Measurements from ENCODE around the gene OR52N4. TPM values are rescaled to one million over a fixed set of nuclear protein-coding genes. Genes with fewer than 3 reads are reported as not detected.
"Not testable (repeated sequence)": the region's sequence is repeated elsewhere in the genome, so short reads cannot be mapped to it uniquely, and the experiment has no call there.

The OR52N4 gene
- not detected for polyA plus RNA-seq (2013, experiment 1 of 4)
- not detected for polyA plus RNA-seq (2013, experiment 2 of 4)
- polyA plus RNA-seq (2013, experiment 3 of 4) = not detected
- not detected for polyA plus RNA-seq (2013, experiment 4 of 4)

DNA sequence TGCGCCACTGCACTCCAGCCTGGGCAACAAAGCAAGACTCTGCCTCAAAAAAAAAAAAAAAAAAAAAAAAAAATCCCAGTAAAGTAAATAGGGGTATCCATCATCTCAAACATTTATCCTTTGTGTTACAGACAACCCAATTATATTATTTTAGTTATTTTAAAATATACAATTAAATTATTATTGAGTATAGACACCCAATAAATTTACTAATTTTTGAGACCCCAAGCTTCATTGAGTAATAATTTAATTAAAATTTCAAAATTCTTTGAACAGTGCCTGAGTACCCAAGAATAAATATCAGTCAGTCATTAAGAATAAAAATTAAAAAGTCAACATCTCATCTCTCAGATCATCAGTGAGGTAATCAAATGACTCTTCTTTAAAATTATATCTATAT is at the start of gene OR52N4:
Gene OR52N4, plus strand, starts transcription at position 301 of the 400 bp plus-strand sequence. CDS start 498 bp downstream, outside the sequence.
- no peaks in the 10 kb centered on the region for H3K36me3 ChIP-seq (ENCODE audit: control insufficient read depth, insufficient read depth, low read length)
- no peaks in the 10 kb centered on the region for H3K4me1 ChIP-seq (ENCODE audit: control insufficient read depth, insufficient read depth, low read length)
- H3K9me3 ChIP-seq (ENCODE audit: control insufficient read depth, low read length) = no peaks in the 10 kb centered on the region
- H3K27me3 ChIP-seq (ENCODE audit: control insufficient read depth, insufficient read depth, low read length, poor library complexity, severe bottlenecking) = no peaks in the 10 kb centered on the region
- H3K27ac ChIP-seq (ENCODE audit: insufficient read depth, low read depth, low read length, poor library complexity, severe bottlenecking) = no peak within 1 kb of the TSS
- no peak within 1 kb of the TSS for H3K4me3 ChIP-seq (ENCODE audit: insufficient read depth, low read depth, low read length)
- 88 to 100% methylated on average over 1 of the region's 1 CpG for WGBS, 2 experiments

DNA sequence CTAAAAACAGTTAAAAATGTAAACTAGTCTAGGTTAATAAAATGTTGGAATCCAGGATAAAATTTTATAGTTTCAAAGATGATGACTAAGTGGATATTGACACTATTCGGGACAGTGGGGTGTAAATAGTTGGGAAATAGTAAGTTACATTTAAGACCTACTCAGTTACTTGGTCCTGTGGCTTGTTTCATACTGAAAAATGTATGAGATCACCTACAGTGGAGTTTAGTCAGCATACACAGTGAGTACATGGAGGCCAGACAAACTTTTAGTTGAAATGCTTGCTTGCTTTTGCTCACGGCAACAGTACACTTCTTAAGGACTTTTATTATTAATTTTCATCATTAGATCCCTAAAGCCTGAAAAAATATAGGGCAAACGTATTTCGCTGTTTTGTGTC is 48.4 kb upstream of the OR52N4 start:
- Histone ChIP-seq H3K36me3 (ENCODE audit: control insufficient read depth, insufficient read depth, low read length) (no peaks in the 10 kb centered on the region), H3K4me1 (ENCODE audit: control insufficient read depth, insufficient read depth, low read length) (no peaks in the 10 kb centered on the region), H3K9me3 (ENCODE audit: control insufficient read depth, low read length) (no peaks in the 10 kb centered on the region), H3K27me3 (ENCODE audit: control insufficient read depth, insufficient read depth, low read length, poor library complexity, severe bottlenecking) (no peaks in the 10 kb centered on the region), H3K4me3 (ENCODE audit: insufficient read depth, low read depth, low read length) (no peak overlapping the region), H3K27ac (ENCODE audit: insufficient read depth, low read depth, low read length, poor library complexity, severe bottlenecking) (no peak overlapping the region)
- WGBS, 2 experiments = 95 to 100% methylated on average over 2 of the region's 4 CpGs

DNA sequence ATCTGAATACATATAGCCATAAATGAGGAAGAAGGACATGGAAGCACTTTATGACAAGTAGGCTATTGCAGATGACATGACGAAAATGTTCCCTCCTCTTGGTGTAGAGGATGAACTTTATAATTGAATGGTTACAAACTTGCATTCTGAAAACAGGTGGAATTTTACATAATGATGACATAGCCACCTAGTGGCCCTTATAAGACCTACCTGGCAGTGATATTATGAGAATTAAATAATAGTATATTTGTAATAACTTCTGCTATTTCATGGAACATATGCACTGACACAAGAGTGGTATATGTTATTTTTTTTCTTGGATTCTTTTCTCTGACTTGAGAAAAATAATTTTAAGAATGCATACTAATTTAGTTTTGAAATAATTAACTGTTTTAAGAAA is 41.5 kb upstream of the OR52N4 start:
- Histone ChIP-seq H3K4me1 (ENCODE audit: control insufficient read depth, insufficient read depth, low read length) (no peaks in the 10 kb centered on the region), H3K36me3 (ENCODE audit: control insufficient read depth, insufficient read depth, low read length) (no peaks in the 10 kb centered on the region), H3K9me3 (ENCODE audit: control insufficient read depth, low read length) (no peaks in the 10 kb centered on the region), H3K4me3 (ENCODE audit: insufficient read depth, low read depth, low read length) (no peak overlapping the region), H3K27me3 (ENCODE audit: control insufficient read depth, insufficient read depth, low read length, poor library complexity, severe bottlenecking) (no peaks in the 10 kb centered on the region), H3K27ac (ENCODE audit: insufficient read depth, low read depth, low read length, poor library complexity, severe bottlenecking) (no peak overlapping the region)
- WGBS, 2 experiments = 92 to 96% methylated on average over 1 of the region's 1 CpG

DNA sequence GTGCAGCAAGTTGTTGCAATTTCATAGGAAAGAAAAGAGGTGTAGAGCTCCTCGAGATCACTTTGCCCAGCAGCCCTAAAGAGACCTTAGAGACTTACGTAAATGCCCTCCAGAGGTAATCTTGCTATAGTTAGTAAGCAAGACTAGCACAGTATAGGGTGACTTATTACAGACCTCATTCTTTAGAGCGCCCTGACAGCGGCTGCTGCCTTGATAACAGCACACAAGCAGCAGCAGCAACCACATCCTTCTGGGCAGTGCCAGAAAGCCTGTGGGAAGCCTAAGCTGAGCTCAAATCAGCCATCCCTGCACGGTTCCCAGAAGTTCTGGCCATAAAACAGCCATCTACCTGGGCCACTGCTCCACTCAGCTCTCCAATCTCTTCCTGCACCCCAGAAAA is 40.3 kb upstream of the OR52N4 start:
- Histone ChIP-seq H3K36me3 (ENCODE audit: control insufficient read depth, insufficient read depth, low read length) (no peaks in the 10 kb centered on the region), H3K27me3 (ENCODE audit: control insufficient read depth, insufficient read depth, low read length, poor library complexity, severe bottlenecking) (no peaks in the 10 kb centered on the region), H3K9me3 (ENCODE audit: control insufficient read depth, low read length) (no peaks in the 10 kb centered on the region), H3K4me1 (ENCODE audit: control insufficient read depth, insufficient read depth, low read length) (no peaks in the 10 kb centered on the region), H3K27ac (ENCODE audit: insufficient read depth, low read depth, low read length, poor library complexity, severe bottlenecking) (no peak overlapping the region), H3K4me3 (ENCODE audit: insufficient read depth, low read depth, low read length) (no peak overlapping the region)
- 92 to 93% methylated on average over 5 of the region's 5 CpGs for WGBS, 2 experiments

DNA sequence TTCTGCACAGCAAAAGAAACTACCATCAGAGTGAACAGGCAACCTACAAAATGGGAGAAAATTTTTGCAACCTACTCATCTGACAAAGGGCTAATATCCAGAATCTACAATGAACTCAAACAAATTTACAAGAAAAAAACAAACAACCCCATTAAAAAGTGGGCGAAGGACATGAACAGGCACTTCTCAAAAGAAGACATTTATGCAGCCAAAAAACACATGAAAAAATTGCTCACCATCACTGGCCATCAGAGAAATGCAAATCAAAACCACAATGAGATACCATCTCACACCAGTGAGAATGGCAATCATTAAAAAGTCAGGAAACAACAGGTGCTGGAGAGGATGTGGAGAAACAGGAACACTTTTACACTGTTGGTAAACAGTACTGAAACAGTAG is 37.5 kb upstream of the OR52N4 start:
- H3K9me3 ChIP-seq (ENCODE audit: control insufficient read depth, low read length); H3K4me3 ChIP-seq (ENCODE audit: insufficient read depth, low read depth, low read length); H3K4me1 ChIP-seq (ENCODE audit: control insufficient read depth, insufficient read depth, low read length); H3K27me3 ChIP-seq (ENCODE audit: control insufficient read depth, insufficient read depth, low read length, poor library complexity, severe bottlenecking); H3K27ac ChIP-seq (ENCODE audit: insufficient read depth, low read depth, low read length, poor library complexity, severe bottlenecking); H3K36me3 ChIP-seq (ENCODE audit: control insufficient read depth, insufficient read depth, low read length): not testable (repeated sequence)
- WGBS, 2 experiments = 75 to 80% methylated on average over 1 of the region's 1 CpG

DNA sequence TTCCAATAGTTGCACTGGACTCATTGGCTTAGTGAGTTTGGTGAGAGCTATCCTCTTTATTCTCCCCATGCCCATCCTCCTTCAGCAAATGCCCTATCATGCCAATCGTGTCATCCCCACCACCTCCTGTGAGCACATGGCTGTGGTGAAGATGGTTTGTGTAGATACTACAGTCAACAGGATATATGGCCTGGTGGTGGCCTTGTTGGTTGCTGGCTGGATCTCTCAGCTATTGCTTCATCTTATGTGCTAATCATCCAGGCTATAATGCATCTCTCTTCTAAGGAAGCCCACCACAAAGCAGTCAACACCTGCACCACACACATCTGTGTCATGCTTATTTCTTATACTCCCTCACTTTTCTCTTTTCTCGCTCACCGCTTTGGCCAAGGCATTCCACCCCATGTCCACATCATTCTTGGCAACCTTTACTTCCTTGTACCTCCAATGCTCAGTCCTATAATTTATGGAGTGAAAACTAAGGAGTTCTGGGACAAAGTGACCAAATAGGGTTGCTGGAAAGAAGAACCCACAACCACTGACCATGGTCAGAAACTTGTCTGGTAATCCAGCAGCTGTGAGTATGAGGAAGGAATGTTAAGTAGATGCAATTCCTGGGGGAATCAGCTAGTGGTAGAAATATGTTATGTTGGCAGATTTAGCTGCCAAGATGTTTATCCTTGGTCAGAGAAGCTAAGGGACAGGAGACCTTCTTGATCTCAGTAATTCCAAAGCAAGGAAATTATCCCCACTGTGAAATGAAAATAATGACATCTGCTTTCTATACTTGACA is 34.1 kb upstream of the OR52N4 start:
- H3K4me1 ChIP-seq (ENCODE audit: control insufficient read depth, insufficient read depth, low read length) = no peaks in the 10 kb centered on the region
- no peak overlapping the region for H3K27ac ChIP-seq (ENCODE audit: insufficient read depth, low read depth, low read length, poor library complexity, severe bottlenecking)
- 91 to 100% methylated on average over 3 of the region's 3 CpGs for whole genome bisulfite sequencing, 2 experiments

DNA sequence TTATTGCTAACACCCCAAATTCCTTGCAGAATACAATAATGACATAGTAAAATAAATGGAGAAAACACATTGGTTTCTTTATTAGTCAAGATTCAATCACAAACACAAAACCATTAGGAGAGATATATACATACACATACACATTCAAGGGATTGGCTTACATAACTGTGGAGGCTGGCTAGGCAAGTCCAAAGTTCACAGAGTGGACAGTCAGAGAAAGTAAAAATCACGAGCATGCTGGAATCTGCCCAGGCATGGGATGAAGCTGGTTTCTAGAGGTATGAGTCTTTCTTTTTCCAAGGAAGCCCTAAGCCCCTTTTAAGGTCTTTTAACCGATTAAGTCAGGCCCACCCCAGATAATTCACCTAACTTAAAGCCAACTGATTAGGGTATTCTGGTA is 31.4 kb upstream of the OR52N4 start:
- Histone ChIP-seq H3K27ac (ENCODE audit: insufficient read depth, low read depth, low read length, poor library complexity, severe bottlenecking) (no peak overlapping the region), H3K27me3 (ENCODE audit: control insufficient read depth, insufficient read depth, low read length, poor library complexity, severe bottlenecking) (no peaks in the 10 kb centered on the region), H3K4me1 (ENCODE audit: control insufficient read depth, insufficient read depth, low read length) (no peaks in the 10 kb centered on the region), H3K9me3 (ENCODE audit: control insufficient read depth, low read length) (no peaks in the 10 kb centered on the region), H3K4me3 (ENCODE audit: insufficient read depth, low read depth, low read length) (no peak overlapping the region), H3K36me3 (ENCODE audit: control insufficient read depth, insufficient read depth, low read length) (no peaks in the 10 kb centered on the region)
- 88 to 93% methylated on average over 2 of the region's 2 CpGs for WGBS, 2 experiments

More for the DNA sequence above, 34.1 kb upstream of the OR52N4 start:
- Histone ChIP-seq H3K36me3 (ENCODE audit: control insufficient read depth, insufficient read depth, low read length) (no peaks in the 10 kb centered on the region), H3K27me3 (ENCODE audit: control insufficient read depth, insufficient read depth, low read length, poor library complexity, severe bottlenecking) (no peaks in the 10 kb centered on the region), H3K9me3 (ENCODE audit: control insufficient read depth, low read length) (no peaks in the 10 kb centered on the region), H3K4me3 (ENCODE audit: insufficient read depth, low read depth, low read length) (no peak overlapping the region)

DNA sequence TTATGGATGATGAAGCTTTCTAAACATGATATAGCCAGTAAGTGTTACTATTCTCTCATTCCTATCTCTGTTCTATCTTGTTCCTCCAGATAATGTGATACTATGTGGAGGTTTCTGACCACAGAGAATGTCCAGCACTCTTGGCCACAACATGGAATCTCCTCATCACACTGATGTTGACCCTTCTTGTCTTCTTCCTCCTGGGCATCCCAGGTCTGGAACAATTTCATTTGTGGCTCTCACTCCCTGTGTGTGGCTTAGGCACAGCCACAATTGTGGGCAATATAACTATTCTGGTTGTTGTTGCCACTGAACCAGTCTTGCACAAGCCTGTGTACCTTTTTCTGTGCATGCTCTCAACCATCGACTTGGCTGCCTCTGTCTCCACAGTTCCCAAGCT is 27.7 kb upstream of the OR52N4 start:
- 87 to 90% methylated on average over 1 of the region's 1 CpG for WGBS, 2 experiments
- Histone ChIP-seq H3K27me3 (ENCODE audit: control insufficient read depth, insufficient read depth, low read length, poor library complexity, severe bottlenecking) (no peaks in the 10 kb centered on the region), H3K27ac (ENCODE audit: insufficient read depth, low read depth, low read length, poor library complexity, severe bottlenecking) (no peak overlapping the region), H3K9me3 (ENCODE audit: control insufficient read depth, low read length) (no peaks in the 10 kb centered on the region), H3K4me3 (ENCODE audit: insufficient read depth, low read depth, low read length) (no peak overlapping the region), H3K4me1 (ENCODE audit: control insufficient read depth, insufficient read depth, low read length) (no peaks in the 10 kb centered on the region), H3K36me3 (ENCODE audit: control insufficient read depth, insufficient read depth, low read length) (no peaks in the 10 kb centered on the region)

DNA sequence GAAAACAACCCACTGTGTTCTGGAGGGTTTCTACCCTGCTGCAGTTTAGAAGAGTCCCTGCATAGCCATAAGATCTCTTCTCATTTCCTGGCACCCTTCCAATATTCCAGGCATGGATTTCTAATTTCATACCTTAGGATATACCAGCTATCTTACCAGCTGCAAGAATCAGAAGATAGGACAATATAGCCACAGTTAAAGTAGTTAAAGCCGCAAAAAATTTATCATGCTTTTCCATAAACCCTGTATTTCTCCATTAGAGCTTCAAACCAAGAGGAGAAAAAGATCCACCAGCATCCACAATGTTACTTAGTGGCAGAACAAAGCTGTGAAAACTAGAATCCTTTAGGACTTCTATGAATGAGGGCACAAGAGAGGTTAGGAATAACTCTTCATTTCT is 26.4 kb upstream of the OR52N4 start:
- Histone ChIP-seq H3K27me3 (ENCODE audit: control insufficient read depth, insufficient read depth, low read length, poor library complexity, severe bottlenecking) (no peaks in the 10 kb centered on the region), H3K9me3 (ENCODE audit: control insufficient read depth, low read length) (no peaks in the 10 kb centered on the region)
- 92 to 100% methylated on average over 1 of the region's 1 CpG for WGBS, 2 experiments

DNA sequence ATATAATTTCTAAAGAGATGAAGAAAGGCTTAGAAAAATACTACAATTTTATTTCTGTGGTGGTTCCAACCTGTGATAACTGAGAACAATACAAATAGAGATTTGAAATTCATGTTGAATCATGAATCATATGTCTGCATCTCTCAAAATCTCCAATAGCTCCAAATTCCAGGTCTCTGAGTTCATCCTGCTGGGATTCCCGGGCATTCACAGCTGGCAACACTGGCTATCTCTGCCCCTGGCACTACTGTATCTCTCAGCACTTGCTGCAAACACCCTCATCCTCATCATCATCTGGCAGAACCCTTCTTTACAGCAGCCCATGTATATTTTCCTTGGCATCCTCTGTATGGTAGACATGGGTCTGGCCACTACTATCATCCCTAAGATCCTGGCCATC is 17.6 kb upstream of the OR52N4 start, which contains the start of gene OR56B1:
Gene OR56B1, plus strand, starts transcription at position 53 of the 400 bp plus-strand sequence. Its CDS starts 69 bp downstream, at position 122.
- Histone ChIP-seq H3K27ac (ENCODE audit: insufficient read depth, low read depth, low read length, poor library complexity, severe bottlenecking) (no peak within 1 kb of the TSS), H3K4me1 (ENCODE audit: control insufficient read depth, insufficient read depth, low read length) (peaks cover 4% of the 10 kb centered on the region), H3K27me3 (ENCODE audit: control insufficient read depth, insufficient read depth, low read length, poor library complexity, severe bottlenecking) (no peaks in the 10 kb centered on the region), H3K9me3 (ENCODE audit: control insufficient read depth, low read length) (no peaks in the 10 kb centered on the region), H3K4me3 (ENCODE audit: insufficient read depth, low read depth, low read length) (no peak within 1 kb of the TSS), H3K36me3 (ENCODE audit: control insufficient read depth, insufficient read depth, low read length) (no peaks in the 10 kb centered on the region)
- WGBS, 2 experiments = 82 to 94% methylated on average over 1 of the region's 1 CpG

More for the DNA sequence above, 26.4 kb upstream of the OR52N4 start:
- no peaks in the 10 kb centered on the region for H3K4me1 ChIP-seq (ENCODE audit: control insufficient read depth, insufficient read depth, low read length)
- no peaks in the 10 kb centered on the region for H3K36me3 ChIP-seq (ENCODE audit: control insufficient read depth, insufficient read depth, low read length)
- no peak overlapping the region for H3K4me3 ChIP-seq (ENCODE audit: insufficient read depth, low read depth, low read length)
- no peak overlapping the region for H3K27ac ChIP-seq (ENCODE audit: insufficient read depth, low read depth, low read length, poor library complexity, severe bottlenecking)
